ENCODE data around the gene CCNY.

The CCNY gene

DNA sequence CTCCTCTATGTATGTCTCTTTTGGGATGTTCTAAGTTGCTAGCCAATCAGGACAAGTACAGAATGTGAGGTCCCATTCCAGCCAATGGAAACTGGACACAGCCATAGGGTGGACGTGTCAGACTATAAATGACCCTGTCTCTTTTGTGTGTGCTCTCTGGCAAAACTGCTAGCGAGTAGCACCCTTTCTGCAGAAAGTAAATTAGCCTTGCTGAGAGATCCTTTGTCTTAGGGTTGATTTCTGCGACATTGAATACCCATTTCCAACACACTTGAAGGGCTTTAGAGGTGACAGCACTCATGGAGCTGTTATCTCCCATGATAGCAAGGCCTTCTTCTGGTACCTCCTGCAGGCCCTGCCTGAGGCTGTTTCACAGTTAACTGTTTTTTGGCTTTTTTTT, 107.5 kb downstream of the CCNY start:
- Histone ChIP-seq H3K27me3 (ENCODE audit: insufficient read depth, insufficient read length) (no peaks in the 10 kb centered on the region), H3K4me3 (ENCODE audit: insufficient read length, low read depth) (no peak overlapping the region), H3K9me3 (ENCODE audit: insufficient read depth, low read length) (peaks cover 48% of the 10 kb centered on the region), H3K4me1 (ENCODE audit: insufficient read depth, insufficient read length) (no peaks in the 10 kb centered on the region), H3K9ac (ENCODE audit: insufficient read length, low read depth) (no peak overlapping the region), H3K36me3 (ENCODE audit: insufficient read depth, insufficient read length, low read length) (no peaks in the 10 kb centered on the region)
- no peak for DNase-seq (ENCODE audit: low read depth, low spot score)
- TF ChIP-seq YY1 (IDR thresholded peaks at IDR 0.05; ENCODE audit: insufficient read depth, insufficient read length) (no peak), ZNF274 (IDR thresholded peaks at IDR 0.05; ENCODE audit: low read depth, low read length) (no peak), SUZ12 (IDR thresholded peaks at IDR 0.05; ENCODE audit: extremely low read depth, insufficient read depth, insufficient read length) (no peak)

DNA sequence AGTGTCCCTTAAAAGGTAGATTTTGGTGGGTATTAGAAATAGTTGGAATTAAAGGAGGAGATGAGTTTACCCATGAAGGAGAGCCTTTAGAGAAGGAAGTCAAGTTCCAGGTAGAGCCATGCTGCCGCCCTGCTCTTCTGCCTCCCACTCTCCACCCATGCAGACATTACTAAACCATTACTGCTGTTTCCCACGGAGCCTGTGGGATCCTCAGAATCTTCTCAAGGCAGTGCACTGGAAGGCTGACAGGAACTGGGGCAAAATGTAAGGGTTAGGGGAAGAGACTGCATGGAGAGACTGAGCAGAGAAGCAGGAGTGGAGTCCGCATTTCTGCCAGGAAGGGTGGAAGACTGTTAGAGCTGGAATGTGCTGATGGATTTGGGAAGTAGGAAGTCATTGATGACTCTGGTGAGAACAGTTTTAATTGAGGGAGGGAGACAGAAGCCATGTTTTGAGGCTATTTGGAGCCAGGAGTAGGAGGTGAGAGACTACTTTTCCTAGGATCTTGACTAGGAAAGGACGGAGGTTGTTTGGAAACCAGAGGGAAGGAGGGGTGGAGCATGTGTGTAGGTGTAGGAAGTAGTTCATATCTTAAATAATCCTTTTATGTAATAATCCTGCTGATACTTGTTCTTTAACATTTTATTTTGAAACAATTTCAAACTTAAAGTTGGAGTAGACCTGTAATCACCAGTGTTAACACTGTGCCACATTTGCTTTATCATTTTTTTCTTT, 109.0 kb downstream of the CCNY start:
- no peak for DNase-seq (ENCODE audit: low read depth, low spot score)
- Histone ChIP-seq H3K4me3 (ENCODE audit: insufficient read length, low read depth) (no peak overlapping the region), H3K36me3 (ENCODE audit: insufficient read depth, insufficient read length, low read length) (no peaks in the 10 kb centered on the region), H3K4me1 (ENCODE audit: insufficient read depth, insufficient read length) (peaks cover 2% of the 10 kb centered on the region), H3K27me3 (ENCODE audit: insufficient read depth, insufficient read length) (no peaks in the 10 kb centered on the region), H3K9me3 (ENCODE audit: insufficient read depth, low read length) (peaks cover 48% of the 10 kb centered on the region), H3K9ac (ENCODE audit: insufficient read length, low read depth) (no peak overlapping the region)
- TF ChIP-seq YY1 (IDR thresholded peaks at IDR 0.05; ENCODE audit: insufficient read depth, insufficient read length), result no peak
- TF ChIP-seq SUZ12 (IDR thresholded peaks at IDR 0.05; ENCODE audit: extremely low read depth, insufficient read depth, insufficient read length), result no peak
- TF ChIP-seq ZNF274 (IDR thresholded peaks at IDR 0.05; ENCODE audit: low read depth, low read length), result no peak

- Histone ChIP-seq H3K4me3 (ENCODE audit: insufficient read length, low read depth) (no peak overlapping the region), H3K9ac (ENCODE audit: insufficient read length, low read depth) (no peak overlapping the region), H3K4me1 (ENCODE audit: insufficient read depth, insufficient read length) (peaks cover 2% of the 10 kb centered on the region)
Measured at GRCh38 chr10:35446439-35446838, 110.1 kb downstream of the CCNY start.

GRCh38 chr10:35447693-35448407, 111.5 kb downstream of the CCNY start:
- Histone ChIP-seq H3K4me1 (ENCODE audit: insufficient read depth, insufficient read length) (peaks cover 2% of the 10 kb centered on the region), H3K9ac (ENCODE audit: insufficient read length, low read depth) (no peak overlapping the region)

More at GRCh38 chr10:35446439-35446838, 110.1 kb downstream of the CCNY start:
- Histone ChIP-seq H3K27me3 (ENCODE audit: insufficient read depth, insufficient read length) (no peaks in the 10 kb centered on the region), H3K9me3 (ENCODE audit: insufficient read depth, low read length) (peaks cover 48% of the 10 kb centered on the region), H3K36me3 (ENCODE audit: insufficient read depth, insufficient read length, low read length) (no peaks in the 10 kb centered on the region)
- DNase-seq (ENCODE audit: low read depth, low spot score), result no peak
- TF ChIP-seq YY1 (IDR thresholded peaks at IDR 0.05; ENCODE audit: insufficient read depth, insufficient read length) (no peak), SUZ12 (IDR thresholded peaks at IDR 0.05; ENCODE audit: extremely low read depth, insufficient read depth, insufficient read length) (no peak), ZNF274 (IDR thresholded peaks at IDR 0.05; ENCODE audit: low read depth, low read length) (no peak)

GRCh38 chr10:35448687-35449662, 112.7 kb downstream of the CCNY start:
- H3K27me3 ChIP-seq (ENCODE audit: insufficient read depth, insufficient read length), result no peaks in the 10 kb centered on the region
- DNase-seq (ENCODE audit: low read depth, low spot score), result no peak
- H3K4me1 ChIP-seq (ENCODE audit: insufficient read depth, insufficient read length), result peaks cover 3% of the 10 kb centered on the region
- H3K9ac ChIP-seq (ENCODE audit: insufficient read length, low read depth), result no peak overlapping the region
- H3K9me3 ChIP-seq (ENCODE audit: insufficient read depth, low read length), result peaks cover 26% of the 10 kb centered on the region
- TF ChIP-seq YY1 (IDR thresholded peaks at IDR 0.05; ENCODE audit: insufficient read depth, insufficient read length) (no peak), ZNF274 (IDR thresholded peaks at IDR 0.05; ENCODE audit: low read depth, low read length) (no peak), SUZ12 (IDR thresholded peaks at IDR 0.05; ENCODE audit: extremely low read depth, insufficient read depth, insufficient read length) (no peak)
- no peaks in the 10 kb centered on the region for H3K36me3 ChIP-seq (ENCODE audit: insufficient read depth, insufficient read length, low read length)
- no peak overlapping the region for H3K4me3 ChIP-seq (ENCODE audit: insufficient read length, low read depth)

More at GRCh38 chr10:35447693-35448407, 111.5 kb downstream of the CCNY start:
- peaks cover 38% of the 10 kb centered on the region for H3K9me3 ChIP-seq (ENCODE audit: insufficient read depth, low read length)
- H3K36me3 ChIP-seq (ENCODE audit: insufficient read depth, insufficient read length, low read length), result no peaks in the 10 kb centered on the region
- no peak for TF ChIP-seq ZNF274 (IDR thresholded peaks at IDR 0.05; ENCODE audit: low read depth, low read length)
- no peak for TF ChIP-seq YY1 (IDR thresholded peaks at IDR 0.05; ENCODE audit: insufficient read depth, insufficient read length)
- H3K27me3 ChIP-seq (ENCODE audit: insufficient read depth, insufficient read length), result no peaks in the 10 kb centered on the region
- DNase-seq (ENCODE audit: low read depth, low spot score), result no peak
- H3K4me3 ChIP-seq (ENCODE audit: insufficient read length, low read depth), result no peak overlapping the region

GRCh38 chr10:35449944-35450343, 113.6 kb downstream of the CCNY start:
- peaks cover 3% of the 10 kb centered on the region for H3K36me3 ChIP-seq (ENCODE audit: insufficient read depth, insufficient read length, low read length)
- TF ChIP-seq SUZ12 (IDR thresholded peaks at IDR 0.05; ENCODE audit: extremely low read depth, insufficient read depth, insufficient read length), result no peak
- TF ChIP-seq ZNF274 (IDR thresholded peaks at IDR 0.05; ENCODE audit: low read depth, low read length), result no peak
- no peak for TF ChIP-seq YY1 (IDR thresholded peaks at IDR 0.05; ENCODE audit: insufficient read depth, insufficient read length)
- peaks cover 6% of the 10 kb centered on the region for H3K4me1 ChIP-seq (ENCODE audit: insufficient read depth, insufficient read length)
- no peaks in the 10 kb centered on the region for H3K27me3 ChIP-seq (ENCODE audit: insufficient read depth, insufficient read length)
- no peak overlapping the region for H3K4me3 ChIP-seq (ENCODE audit: insufficient read length, low read depth)
- H3K9ac ChIP-seq (ENCODE audit: insufficient read length, low read depth), result no peak overlapping the region
- peaks cover 17% of the 10 kb centered on the region for H3K9me3 ChIP-seq (ENCODE audit: insufficient read depth, low read length)
- no peak for DNase-seq (ENCODE audit: low read depth, low spot score)
